NB4 (cell line): ENCODE measurements around the gene PTPRG.

Source experiments
- DNase-seq: peaks from one replicate; pipeline ENCODE4 v3.0.0; 2010; ENCODE audit warnings: low read depth
- H3K4me3 ChIP-seq: one replicate; pipeline ENCODE4 v1.5.1; 2011; ENCODE audit warnings: mild to moderate bottlenecking, low read depth, low read length, moderate library complexity
- CTCF ChIP-seq: IDR thresholded peaks from one replicate; pipeline ENCODE4 v1.5.1; 2012; ENCODE audit warnings: low read depth, low read length
- MAX ChIP-seq: IDR thresholded peaks from 2 replicates; pipeline ENCODE4 v1.6.1; 2011; ENCODE audit warnings: low read depth, low read length
- MYC ChIP-seq: IDR thresholded peaks from 2 replicates; pipeline ENCODE4 v1.6.1; 2011; ENCODE audit warnings: low read depth, low read length
- POLR2A ChIP-seq: IDR thresholded peaks from 2 replicates; pipeline ENCODE4 v1.6.1; 2011; ENCODE audit warnings: mild to moderate bottlenecking; ENCODE audit not compliant: insufficient read length; ENCODE audit errors: extremely low read depth

Gene PTPRG

GRCh38 chr3:61789861-61790260 is 228.5 kb downstream of the PTPRG start:
- no peak overlapping the region for H3K4me3 ChIP-seq
- TF ChIP-seq CTCF (no peak), MYC (no peak), MAX (no peak), POLR2A (no peak)
- DNase-seq: no peak

DNA sequence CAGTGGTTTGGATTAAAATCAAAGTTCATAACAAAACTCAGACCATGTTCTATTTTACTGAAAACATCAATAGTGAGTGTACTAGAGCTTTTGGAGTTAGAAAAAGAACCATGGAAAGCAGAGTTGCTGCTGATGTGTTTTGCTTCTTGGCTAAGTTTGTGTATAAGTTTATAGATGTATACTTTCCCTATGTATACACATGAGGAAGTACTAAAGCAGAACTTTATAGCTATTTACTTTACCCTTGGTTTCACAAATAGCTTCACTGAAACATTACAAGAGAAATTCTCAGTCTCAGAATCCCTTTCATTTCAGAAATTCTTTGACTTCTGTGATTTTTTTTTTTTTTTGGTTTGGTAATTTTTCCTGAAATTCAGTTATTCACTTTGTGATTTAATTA is 229.0 kb downstream of the PTPRG start:
- no peak overlapping the region for H3K4me3 ChIP-seq
- no peak for DNase-seq
- TF ChIP-seq MAX (no peak), POLR2A (no peak), CTCF (no peak), MYC (no peak)

- DNase-seq: no peak
- H3K4me3 ChIP-seq: no peak overlapping the region
- TF ChIP-seq CTCF (no peak), POLR2A (no peak), MYC (no peak), MAX (no peak)
These were observed 231.7 kb downstream of the PTPRG start for GRCh38 chr3:61793056-61793455.

GRCh38 chr3:61793521-61793920 is 232.2 kb downstream of the PTPRG start:
- H3K4me3 ChIP-seq: no peak overlapping the region
- no peak for DNase-seq
- TF ChIP-seq CTCF: no peak
- TF ChIP-seq MAX: no peak
- no peak for TF ChIP-seq POLR2A
- TF ChIP-seq MYC: no peak

- no peak for DNase-seq
- TF ChIP-seq POLR2A: no peak
- no peak for TF ChIP-seq CTCF
- TF ChIP-seq MYC: no peak
- no peak for TF ChIP-seq MAX
- H3K4me3 ChIP-seq: no peak overlapping the region
These were observed 233.0 kb downstream of the PTPRG start for GRCh38 chr3:61794341-61794740.

DNA sequence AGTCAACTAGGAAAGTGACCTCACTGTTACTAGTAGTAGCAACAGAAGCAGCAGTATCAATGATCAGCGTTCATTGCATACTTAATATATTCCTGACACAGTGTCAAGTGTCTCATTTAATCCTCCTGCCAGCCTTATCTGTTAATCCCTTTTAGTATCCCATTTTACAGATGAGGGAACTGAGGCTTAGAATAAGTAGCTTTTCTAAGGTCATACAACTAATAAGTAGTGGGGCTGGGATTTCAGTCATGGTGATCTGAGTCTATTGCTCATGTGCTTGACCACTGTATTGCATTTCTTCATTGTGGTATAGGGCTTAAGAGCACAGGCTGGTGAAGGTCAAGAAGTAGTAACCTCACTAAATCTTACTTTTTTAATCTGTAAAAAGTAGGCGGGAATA is 233.6 kb downstream of the PTPRG start:
- DNase-seq: no peak
- TF ChIP-seq MAX (no peak), CTCF (no peak), POLR2A (no peak), MYC (no peak)
- no peak overlapping the region for H3K4me3 ChIP-seq
